ENCODE measurements around the gene MAML2.

- TF ChIP-seq, protein P1, sequence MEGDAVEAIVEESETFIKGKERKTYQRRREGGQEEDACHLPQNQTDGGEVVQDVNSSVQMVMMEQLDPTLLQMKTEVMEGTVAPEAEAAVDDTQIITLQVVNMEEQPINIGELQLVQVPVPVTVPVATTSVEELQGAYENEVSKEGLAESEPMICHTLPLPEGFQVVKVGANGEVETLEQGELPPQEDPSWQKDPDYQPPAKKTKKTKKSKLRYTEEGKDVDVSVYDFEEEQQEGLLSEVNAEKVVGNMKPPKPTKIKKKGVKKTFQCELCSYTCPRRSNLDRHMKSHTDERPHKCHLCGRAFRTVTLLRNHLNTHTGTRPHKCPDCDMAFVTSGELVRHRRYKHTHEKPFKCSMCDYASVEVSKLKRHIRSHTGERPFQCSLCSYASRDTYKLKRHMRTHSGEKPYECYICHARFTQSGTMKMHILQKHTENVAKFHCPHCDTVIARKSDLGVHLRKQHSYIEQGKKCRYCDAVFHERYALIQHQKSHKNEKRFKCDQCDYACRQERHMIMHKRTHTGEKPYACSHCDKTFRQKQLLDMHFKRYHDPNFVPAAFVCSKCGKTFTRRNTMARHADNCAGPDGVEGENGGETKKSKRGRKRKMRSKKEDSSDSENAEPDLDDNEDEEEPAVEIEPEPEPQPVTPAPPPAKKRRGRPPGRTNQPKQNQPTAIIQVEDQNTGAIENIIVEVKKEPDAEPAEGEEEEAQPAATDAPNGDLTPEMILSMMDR (IDR thresholded peaks at IDR 0.05): no peak
- TF ChIP-seq POLR2AphosphoS5 (IDR thresholded peaks at IDR 0.05) (no peak), POLR2A (IDR thresholded peaks at IDR 0.05) (no peak)
Measured at GRCh38 chr11:96172604-96173003, 170.4 kb downstream of the MAML2 start.

All from stomach (tissue), 4 donors.